Fibroblast of the conjunctiva (primary cell): ENCODE measurements around the gene IFNA14.
"Not testable (repeated sequence)": the region's sequence is repeated elsewhere in the genome, so short reads cannot be mapped to it uniquely, and the experiment has no call there.

Experiments
- DNase-seq: peaks from one replicate; pipeline ENCODE4 v3.0.0-alpha.2; 2010; ENCODE audit warnings: low read depth

IFNA14 gene

GRCh38 chr9:21239911-21240310, at the start of gene IFNA14:
TSS of gene IFNA14 (minus strand) at chr9:21240005. CDS start at chr9:21239935, 70 bp downstream.
- no peak for DNase-seq

GRCh38 chr9:21287280-21287679, 47.5 kb upstream of the IFNA14 start:
- no peak for DNase-seq

- no peak for DNase-seq
Measured at GRCh38 chr9:21286659-21287058, 46.9 kb upstream of the IFNA14 start.

GRCh38 chr9:21286099-21286498, 46.3 kb upstream of the IFNA14 start:
- DNase-seq = no peak

GRCh38 chr9:21281275-21281674, 41.5 kb upstream of the IFNA14 start:
- DNase-seq = no peak

GRCh38 chr9:21268347-21268657, 28.5 kb upstream of the IFNA14 start:
- no peak for DNase-seq

GRCh38 chr9:21267485-21268346, 27.9 kb upstream of the IFNA14 start:
- DNase-seq = no peak

GRCh38 chr9:21266733-21267484, 27.1 kb upstream of the IFNA14 start:
- no peak for DNase-seq

GRCh38 chr9:21265421-21266189, 25.8 kb upstream of the IFNA14 start:
- no peak for DNase-seq

GRCh38 chr9:21255538-21256212, 15.9 kb upstream of the IFNA14 start:
- DNase-seq = no peak

- no peak for DNase-seq
Measured at GRCh38 chr9:21252721-21253547, 13.1 kb upstream of the IFNA14 start.

- DNase-seq = no peak
Measured at GRCh38 chr9:21251638-21252037, 11.8 kb upstream of the IFNA14 start.

- no peak for DNase-seq
Measured at GRCh38 chr9:21251190-21251589, 11.4 kb upstream of the IFNA14 start.

- no peak for DNase-seq
Measured at GRCh38 chr9:21244836-21245235, 5.0 kb upstream of the IFNA14 start.

- DNase-seq = not testable (repeated sequence)
Measured at GRCh38 chr9:21236360-21236714, 3.5 kb downstream of the IFNA14 start.

GRCh38 chr9:21235468-21236359, 4.1 kb downstream of the IFNA14 start:
- peak; percentile 14 for DNase-seq

GRCh38 chr9:21234153-21234687, 5.6 kb downstream of the IFNA14 start:
- DNase-seq = no peak

- no peak for DNase-seq
Measured at GRCh38 chr9:21233258-21233657, 6.5 kb downstream of the IFNA14 start.

- no peak for DNase-seq
Measured at GRCh38 chr9:21228122-21228521, 11.7 kb downstream of the IFNA14 start, which contains the start of gene IFNA17. TSS of gene IFNA17 (minus strand) at chr9:21228222. CDS start at chr9:21228173, 49 bp downstream.

GRCh38 chr9:21217211-21217610, 22.6 kb downstream of the IFNA14 start, which contains the start of gene IFNA16:
TSS of gene IFNA16 (minus strand) at chr9:21217311. CDS start at chr9:21217305, 6 bp downstream.
- DNase-seq = not testable (repeated sequence)
